ENCODE results near the gene CASZ1. TPM values are rescaled to one million over a fixed set of nuclear protein-coding genes. Genes with fewer than 3 reads are reported as not detected.

Gene CASZ1
- total RNA-seq, 2 donors from 2014 or later, result 90.9 to 96.9 TPM

- DNase-seq (ENCODE audit: low spot score), result no peak
- TF ChIP-seq POLR2AphosphoS5 (IDR thresholded peaks at IDR 0.05), result no peak
- no peak for TF ChIP-seq POLR2A (IDR thresholded peaks at IDR 0.05)
- TF ChIP-seq CTCF (IDR thresholded peaks at IDR 0.05), result no peak
- Histone ChIP-seq H3K36me3 (no peaks in the 10 kb centered on the region), H3K27ac (no peak overlapping the region), H3K27me3 (replicated peaks; ENCODE audit: insufficient read depth) (no peaks in the 10 kb centered on the region), H3K4me3 (no peak overlapping the region), H3K9me3 (no peaks in the 10 kb centered on the region), H3K4me1 (replicated peaks) (no peaks in the 10 kb centered on the region)
- WGBS, result 95% methylated on average over 6 of the region's 6 CpGs
- intact Hi-C loops (cut with DNase I), result no loop called here
These were observed 185.4 kb downstream of the CASZ1 start for GRCh38 chr1:10610901-10611600.

- Histone ChIP-seq H3K36me3 (no peaks in the 10 kb centered on the region), H3K4me1 (replicated peaks) (no peaks in the 10 kb centered on the region), H3K4me3 (no peak overlapping the region), H3K27me3 (replicated peaks; ENCODE audit: insufficient read depth) (no peaks in the 10 kb centered on the region), H3K9me3 (no peaks in the 10 kb centered on the region), H3K27ac (no peak overlapping the region)
- TF ChIP-seq CTCF (IDR thresholded peaks at IDR 0.05) (no peak), POLR2AphosphoS5 (IDR thresholded peaks at IDR 0.05) (no peak), POLR2A (IDR thresholded peaks at IDR 0.05) (no peak)
- DNase-seq (ENCODE audit: low spot score), result no peak
- intact Hi-C loops (cut with DNase I), result no loop called here
- WGBS, result 65% methylated on average over 2 of the region's 2 CpGs
These were observed 187.8 kb downstream of the CASZ1 start for GRCh38 chr1:10608690-10609089.

DNA sequence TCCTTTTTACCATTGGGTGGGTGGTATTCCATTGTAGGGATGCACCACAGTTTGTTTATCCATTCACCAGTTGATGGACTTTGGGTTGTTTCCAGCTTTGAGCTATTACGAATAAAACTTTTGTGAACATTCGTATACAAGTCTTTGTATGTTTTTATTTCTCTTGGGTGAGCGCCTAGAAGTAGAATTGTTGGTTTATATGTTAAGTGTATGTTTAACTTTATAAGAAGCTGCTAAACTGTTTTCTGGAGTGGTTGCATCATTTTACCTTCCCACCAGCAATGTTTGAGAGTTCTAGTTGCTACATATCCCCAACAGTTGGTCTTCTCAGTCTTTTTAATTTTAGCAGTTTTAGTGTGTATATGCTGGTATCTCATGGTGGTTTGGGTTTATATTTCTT, 189.2 kb downstream of the CASZ1 start:
- TF ChIP-seq POLR2A (IDR thresholded peaks at IDR 0.05) (no peak), POLR2AphosphoS5 (IDR thresholded peaks at IDR 0.05) (no peak), CTCF (IDR thresholded peaks at IDR 0.05) (no peak)
- DNase-seq (ENCODE audit: low spot score), result no peak
- Histone ChIP-seq H3K36me3 (no peaks in the 10 kb centered on the region), H3K4me1 (replicated peaks) (no peaks in the 10 kb centered on the region), H3K27me3 (replicated peaks; ENCODE audit: insufficient read depth) (no peaks in the 10 kb centered on the region), H3K4me3 (no peak overlapping the region), H3K27ac (no peak overlapping the region), H3K9me3 (no peaks in the 10 kb centered on the region)
- 61% methylated on average over 3 of the region's 3 CpGs for WGBS
- intact Hi-C loops (cut with DNase I), result no loop called here

- TF ChIP-seq POLR2AphosphoS5 (IDR thresholded peaks at IDR 0.05), result no peak
- no peak for TF ChIP-seq CTCF (IDR thresholded peaks at IDR 0.05)
- TF ChIP-seq POLR2A (IDR thresholded peaks at IDR 0.05), result no peak
These were observed 190.4 kb downstream of the CASZ1 start for GRCh38 chr1:10606064-10606463.

GRCh38 chr1:10604966-10605365, 191.5 kb downstream of the CASZ1 start:
- 95% methylated on average over 7 of the region's 7 CpGs for WGBS
- intact Hi-C loops (cut with DNase I), result no loop called here
- no peaks in the 10 kb centered on the region for H3K27me3 ChIP-seq (replicated peaks; ENCODE audit: insufficient read depth)
- no peaks in the 10 kb centered on the region for H3K36me3 ChIP-seq
- H3K9me3 ChIP-seq, result no peaks in the 10 kb centered on the region
- TF ChIP-seq POLR2A (IDR thresholded peaks at IDR 0.05) (no peak), CTCF (IDR thresholded peaks at IDR 0.05) (no peak), POLR2AphosphoS5 (IDR thresholded peaks at IDR 0.05) (no peak)
- H3K4me1 ChIP-seq (replicated peaks), result peaks cover under 1% of the 10 kb centered on the region
- H3K4me3 ChIP-seq, result no peak overlapping the region
- DNase-seq (ENCODE audit: low spot score), result no peak
- H3K27ac ChIP-seq, result no peak overlapping the region

More at GRCh38 chr1:10606064-10606463, 190.4 kb downstream of the CASZ1 start:
- intact Hi-C loops (cut with DNase I), result no loop called here
- Histone ChIP-seq H3K9me3 (no peaks in the 10 kb centered on the region), H3K4me3 (no peak overlapping the region), H3K27me3 (replicated peaks; ENCODE audit: insufficient read depth) (no peaks in the 10 kb centered on the region), H3K4me1 (replicated peaks) (no peaks in the 10 kb centered on the region), H3K27ac (no peak overlapping the region), H3K36me3 (no peaks in the 10 kb centered on the region)
- WGBS, result 91% methylated on average over 7 of the region's 7 CpGs
- DNase-seq (ENCODE audit: low spot score), result no peak
